Sigmoid colon (tissue), 7 donors: Measurements from ENCODE around the gene C15orf61. TPM values are rescaled to one million over a fixed set of nuclear protein-coding genes. Genes with fewer than 3 reads are reported as not detected.

ENCODE experiments used
- DNase-seq: peaks from one replicate; pipeline ENCODE4 v3.0.0-alpha.2; 2019
- H3K27ac ChIP-seq, 4 donors: fragments of 200-600 bp; sonication (generic); one replicate each; pipeline ENCODE4 v1.5.1; 2016 to 2019; ENCODE audit warnings: mild to moderate bottlenecking in 1 of 4
- H3K27me3 ChIP-seq, 3 donors: fragments of 200-600 bp; sonication (generic); one replicate each; pipeline ENCODE4 v1.5.1; 2019; ENCODE audit warnings: mild to moderate bottlenecking in 1 of 3
- H3K36me3 ChIP-seq, 4 donors: fragments of 200-600 bp; sonication (generic); one replicate each; pipeline ENCODE4 v1.5.1; 2016 to 2019
- H3K4me1 ChIP-seq, 4 donors: fragments of 200-600 bp; sonication (generic); one replicate each; pipeline ENCODE4 v1.5.1; 2017 to 2019
- H3K4me3 ChIP-seq, 4 donors: fragments of 200-600 bp; sonication (generic); one replicate each; pipeline ENCODE4 v1.5.1; 2017 to 2019; ENCODE audit warnings: mild to moderate bottlenecking in 2 of 4, moderate library complexity in 1 of 4
- H3K9me3 ChIP-seq, 4 donors: fragments of 200-600 bp in 3 of 4; sonication (generic) in 3 of 4; one replicate each; pipeline versions ENCODE4 v1.5.1 to v1.6.1; 2013 to 2019
- EP300 ChIP-seq, 4 donors: sonication (generic); formaldehyde crosslinking; IDR thresholded peaks; one replicate each; pipeline ENCODE4 v1.6.1; 2017; ENCODE audit warnings: antibody characterized with exemption in 4 of 4
- POLR2A ChIP-seq, 2 donors: fragments of 450-650 bp; IDR thresholded peaks; one replicate each; pipeline ENCODE4 v1.6.1; 2016; ENCODE audit warnings: antibody characterized with exemption in 2 of 2, mild to moderate bottlenecking in 2 of 2, moderate library complexity in 2 of 2
- POLR2AphosphoS5 ChIP-seq, 4 donors: sonication (generic); formaldehyde crosslinking; IDR thresholded peaks; one replicate each; pipeline ENCODE4 v1.6.1; 2017; ENCODE audit warnings: antibody characterized with exemption in 4 of 4
- WGBS, 2 donors: extraction: QIAGEN DNeasy Blood & Tissue Kit; methylation state at CpG; one replicate each; pipeline ENCODE4 v1.1.7; 2013; 5-methylcytosine and 5-hydroxymethylcytosine counted together
- intact Hi-C: fragments of 100-400 bp; cut with DNase I; formaldehyde crosslinking; loops from one replicate; pipeline ENCODE4 v1.15.1; 2023
- polyA plus RNA-seq, 3 donors: library from polyadenylated mRNA; stranded (reverse); fragments of 200-250 nt; gene quantifications; one replicate each; pipeline ENCODE4 v1.2.3, GENCODE V29; 2013
- total RNA-seq, 4 donors: library from RNA; depleted of rRNA; stranded (reverse); fragments of >200 nt; gene quantifications; one replicate each; pipeline ENCODE4 v1.1.0, GENCODE V29; 2016
- TF ChIP-seq, protein P1 (sequence below), 4 experiments: fragments of 450-650 bp in 3 of 4; fragments of 200-600 bp in 1 of 4; IDR thresholded peaks; one replicate each; pipeline ENCODE4 v1.5.1; 2016 to 2019; ENCODE audit warnings: antibody characterized with exemption in 4 of 4, mild to moderate bottlenecking in 3 of 4, moderate library complexity in 2 of 4
- donor health status: healthy with polysubstance abuse.
- donor health status: Bipolar disorder and iron deficiency.
- donor health status: healthy.

C15orf61 gene
- total and polyA plus RNA-seq, 7 donors, result 1.8 to 8.6 (median 4.8) TPM

DNA sequence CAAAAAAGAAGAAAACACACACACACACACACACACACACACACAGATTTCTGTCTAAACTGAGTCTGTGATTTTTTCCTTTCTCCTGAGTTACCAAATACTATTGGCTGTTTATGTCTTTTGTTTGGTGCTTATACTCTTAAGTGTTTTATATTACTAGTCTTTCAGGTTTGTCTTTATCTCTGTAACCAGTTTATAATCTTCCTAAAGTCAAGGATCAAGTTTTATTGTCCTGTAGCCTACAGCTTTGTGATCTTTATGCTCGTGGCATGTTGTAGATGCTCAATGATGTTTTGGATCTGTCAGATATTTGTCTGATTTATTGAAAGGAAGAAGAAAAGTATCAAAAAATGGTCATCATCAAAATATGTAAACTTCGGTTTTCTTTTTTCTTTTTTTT is 26.1 kb downstream of the C15orf61 start:
- intact Hi-C loops, result loop anchor here (10.0 kb wide), 1 partner anchor 658 kb away; the partner anchor contains the start of gene CALML4

DNA sequence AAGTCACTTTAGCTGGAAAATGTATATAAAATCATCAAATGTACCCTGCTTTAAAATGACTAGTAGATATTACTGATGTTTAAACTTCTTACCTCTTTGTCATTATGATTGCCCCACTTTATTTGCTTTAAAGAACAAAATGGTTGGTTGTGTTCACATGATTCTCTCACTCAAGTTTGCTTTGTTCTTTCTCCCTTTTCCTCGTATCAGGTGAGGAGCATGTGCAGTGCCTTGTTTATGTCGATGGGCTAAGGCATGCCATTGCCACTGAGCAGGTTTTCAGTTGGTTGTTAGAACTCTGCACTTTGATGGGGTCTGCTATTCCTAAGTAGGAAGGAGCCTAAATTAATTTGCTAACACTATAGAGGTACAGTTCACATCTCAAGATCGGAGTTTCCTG is 26.9 kb downstream of the C15orf61 start:
- TF ChIP-seq EP300 (IDR thresholded peaks at IDR 0.05) (no peak), POLR2AphosphoS5 (IDR thresholded peaks at IDR 0.05) (no peak), POLR2A (IDR thresholded peaks at IDR 0.05) (no peak)
- TF ChIP-seq, protein P1, sequence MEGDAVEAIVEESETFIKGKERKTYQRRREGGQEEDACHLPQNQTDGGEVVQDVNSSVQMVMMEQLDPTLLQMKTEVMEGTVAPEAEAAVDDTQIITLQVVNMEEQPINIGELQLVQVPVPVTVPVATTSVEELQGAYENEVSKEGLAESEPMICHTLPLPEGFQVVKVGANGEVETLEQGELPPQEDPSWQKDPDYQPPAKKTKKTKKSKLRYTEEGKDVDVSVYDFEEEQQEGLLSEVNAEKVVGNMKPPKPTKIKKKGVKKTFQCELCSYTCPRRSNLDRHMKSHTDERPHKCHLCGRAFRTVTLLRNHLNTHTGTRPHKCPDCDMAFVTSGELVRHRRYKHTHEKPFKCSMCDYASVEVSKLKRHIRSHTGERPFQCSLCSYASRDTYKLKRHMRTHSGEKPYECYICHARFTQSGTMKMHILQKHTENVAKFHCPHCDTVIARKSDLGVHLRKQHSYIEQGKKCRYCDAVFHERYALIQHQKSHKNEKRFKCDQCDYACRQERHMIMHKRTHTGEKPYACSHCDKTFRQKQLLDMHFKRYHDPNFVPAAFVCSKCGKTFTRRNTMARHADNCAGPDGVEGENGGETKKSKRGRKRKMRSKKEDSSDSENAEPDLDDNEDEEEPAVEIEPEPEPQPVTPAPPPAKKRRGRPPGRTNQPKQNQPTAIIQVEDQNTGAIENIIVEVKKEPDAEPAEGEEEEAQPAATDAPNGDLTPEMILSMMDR (IDR thresholded peaks at IDR 0.05), result no peak
- H3K4me3 ChIP-seq, result no peak overlapping the region
- no peaks in the 10 kb centered on the region for H3K9me3 ChIP-seq
- peaks cover 0 to 51% (median 33%) of the 10 kb centered on the region in 4 donors for H3K4me1 ChIP-seq
- 43 to 78% methylated on average over 3 of the region's 3 CpGs for WGBS, 2 donors
- peaks cover 0 to 48% (median 6%) of the 10 kb centered on the region in 4 donors for H3K36me3 ChIP-seq
- intact Hi-C loops, result loop anchor here (10.0 kb wide), 1 partner anchor 657 kb away; the partner anchor contains the start of gene CALML4
- no peaks in the 10 kb centered on the region for H3K27me3 ChIP-seq
- H3K27ac ChIP-seq, result peak overlapping the region in 3 of 4 donors; percentile 41 to 73 (median 67)
- no peak for DNase-seq

More for the DNA sequence above, 26.1 kb downstream of the C15orf61 start:
- 30 to 73% methylated on average over 2 of the region's 2 CpGs for WGBS, 2 donors
- Histone ChIP-seq H3K9me3 (no peaks in the 10 kb centered on the region), H3K4me3 (no peak overlapping the region), H3K27ac (peak overlapping the region in 3 of 4 donors; percentile 41 to 73 (median 67)), H3K4me1 (peaks cover 0 to 51% (median 33%) of the 10 kb centered on the region in 4 donors), H3K36me3 (peaks cover 0 to 41% (median 6%) of the 10 kb centered on the region in 4 donors), H3K27me3 (no peaks in the 10 kb centered on the region)
- TF ChIP-seq POLR2A (IDR thresholded peaks at IDR 0.05) (no peak), POLR2AphosphoS5 (IDR thresholded peaks at IDR 0.05) (no peak), EP300 (IDR thresholded peaks at IDR 0.05) (no peak)
- TF ChIP-seq, protein P1 (IDR thresholded peaks at IDR 0.05), result no peak
- DNase-seq, result no peak

- peak overlapping the region in 1 of 4 donors; percentile 23 for H3K4me3 ChIP-seq
Observed at GRCh38 chr15:67548236-67548852, 27.4 kb downstream of the C15orf61 start.

DNA sequence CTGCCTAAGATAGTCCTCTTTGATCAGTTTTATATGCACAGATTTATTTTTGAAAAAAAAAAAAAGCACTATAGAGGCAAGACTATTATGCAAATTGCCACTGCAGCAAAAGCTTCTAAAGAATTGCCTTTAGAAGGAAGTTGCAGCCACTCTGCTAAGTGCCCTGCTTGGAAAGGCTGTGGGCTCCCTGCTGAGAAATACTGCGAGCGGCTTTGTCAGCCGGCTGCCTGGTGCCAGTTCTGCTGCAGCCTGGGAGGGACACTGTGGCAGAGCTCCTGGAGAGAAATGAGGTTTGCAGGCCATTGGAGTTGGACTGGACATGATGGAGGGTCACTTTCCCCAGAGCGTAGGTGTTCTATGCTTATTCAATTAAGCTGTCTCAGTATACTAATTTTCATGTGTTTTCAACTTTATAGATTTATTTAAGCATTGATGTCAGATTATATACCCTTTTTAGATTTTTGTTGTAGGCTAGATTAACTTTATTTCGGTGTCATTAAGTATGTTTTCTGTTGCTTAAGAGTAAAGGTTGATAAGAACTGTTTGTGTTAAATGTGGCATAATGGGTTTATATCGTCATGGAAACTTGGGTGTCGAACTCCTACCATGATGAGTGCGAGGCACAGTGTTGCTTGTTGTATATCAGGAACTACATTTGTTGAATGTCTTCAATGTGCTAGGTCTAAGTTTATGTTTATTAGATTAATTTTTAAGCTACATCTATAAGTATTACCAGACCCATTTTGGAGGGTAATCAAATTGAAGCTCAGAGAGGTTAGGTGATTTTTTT is 28.1 kb downstream of the C15orf61 start:
- Histone ChIP-seq H3K27ac (peak overlapping the region in 3 of 4 donors; percentile 41 to 73 (median 67)), H3K9me3 (no peaks in the 10 kb centered on the region), H3K27me3 (no peaks in the 10 kb centered on the region), H3K4me1 (peaks cover 0 to 40% (median 23%) of the 10 kb centered on the region in 4 donors), H3K36me3 (peaks cover 0 to 49% (median 6%) of the 10 kb centered on the region in 4 donors), H3K4me3 (peak overlapping the region in 1 of 4 donors; percentile 23)
- TF ChIP-seq POLR2A (IDR thresholded peaks at IDR 0.05) (no peak), POLR2AphosphoS5 (IDR thresholded peaks at IDR 0.05) (peak in 1 of 4 donors; percentile 33)
- intact Hi-C loops, result loop anchor here (10.0 kb wide), 1 partner anchor 656 kb away; the partner anchor contains the start of gene CALML4
- DNase-seq, result peak; percentile 66
- WGBS, 2 donors, result 32 to 67% methylated on average over 8 of the region's 8 CpGs

More at GRCh38 chr15:67548236-67548852, 27.4 kb downstream of the C15orf61 start:
- no peak for DNase-seq
- intact Hi-C loops, result loop anchor here (10.0 kb wide), 1 partner anchor 656 kb away; the partner anchor contains the start of gene CALML4
- Histone ChIP-seq H3K4me1 (peaks cover 0 to 47% (median 30%) of the 10 kb centered on the region in 4 donors), H3K9me3 (no peaks in the 10 kb centered on the region), H3K27ac (peak overlapping the region in 3 of 4 donors; percentile 41 to 73 (median 67)), H3K36me3 (peaks cover 0 to 49% (median 6%) of the 10 kb centered on the region in 4 donors), H3K27me3 (no peaks in the 10 kb centered on the region)
- 68 to 70% methylated on average over 2 of the region's 2 CpGs for WGBS, 2 donors
- TF ChIP-seq POLR2AphosphoS5 (IDR thresholded peaks at IDR 0.05), result no peak
- TF ChIP-seq, protein P1 (IDR thresholded peaks at IDR 0.05), result no peak
- no peak for TF ChIP-seq EP300 (IDR thresholded peaks at IDR 0.05)
- no peak for TF ChIP-seq POLR2A (IDR thresholded peaks at IDR 0.05)
